HG03095 (cell line): ENCODE measurements around the gene TPSB2.
"Not testable (repeated sequence)": the region's sequence is repeated elsewhere in the genome, so short reads cannot be mapped to it uniquely, and the experiment has no call there.

ENCODE experiments used
- ATAC-seq: cut with Tn5 transposase; IDR thresholded peaks from one replicate; pipeline ENCODE4 v1.9.1; 2021; ENCODE audit warnings: moderate library complexity; ENCODE audit not compliant: unreplicated experiment

Gene TPSB2

DNA sequence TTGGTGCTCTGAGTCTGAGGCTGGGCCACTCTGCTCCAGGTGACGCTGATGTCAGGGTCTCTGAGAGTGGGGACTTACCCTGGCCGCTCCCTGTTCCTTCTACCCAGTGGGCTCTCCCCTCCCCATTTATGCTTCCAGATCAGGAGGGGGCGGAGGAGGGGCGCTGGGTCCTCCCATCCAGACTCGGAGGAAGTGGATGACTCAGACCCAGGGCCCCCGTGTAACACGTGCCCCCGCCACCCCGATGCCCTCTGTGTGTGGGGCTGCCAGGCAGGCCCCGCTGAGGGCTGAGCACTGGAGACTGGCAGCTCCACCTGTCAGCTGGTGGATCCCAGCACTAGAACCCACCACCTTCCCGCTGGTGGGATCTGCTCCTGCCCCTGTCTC, at the start of gene TPSB2:
TPSB2 (minus strand) TSS at position 101 of the 387 bp plus-strand sequence. CDS start 233 bp downstream, outside the sequence.
- not testable (repeated sequence) for ATAC-seq

DNA sequence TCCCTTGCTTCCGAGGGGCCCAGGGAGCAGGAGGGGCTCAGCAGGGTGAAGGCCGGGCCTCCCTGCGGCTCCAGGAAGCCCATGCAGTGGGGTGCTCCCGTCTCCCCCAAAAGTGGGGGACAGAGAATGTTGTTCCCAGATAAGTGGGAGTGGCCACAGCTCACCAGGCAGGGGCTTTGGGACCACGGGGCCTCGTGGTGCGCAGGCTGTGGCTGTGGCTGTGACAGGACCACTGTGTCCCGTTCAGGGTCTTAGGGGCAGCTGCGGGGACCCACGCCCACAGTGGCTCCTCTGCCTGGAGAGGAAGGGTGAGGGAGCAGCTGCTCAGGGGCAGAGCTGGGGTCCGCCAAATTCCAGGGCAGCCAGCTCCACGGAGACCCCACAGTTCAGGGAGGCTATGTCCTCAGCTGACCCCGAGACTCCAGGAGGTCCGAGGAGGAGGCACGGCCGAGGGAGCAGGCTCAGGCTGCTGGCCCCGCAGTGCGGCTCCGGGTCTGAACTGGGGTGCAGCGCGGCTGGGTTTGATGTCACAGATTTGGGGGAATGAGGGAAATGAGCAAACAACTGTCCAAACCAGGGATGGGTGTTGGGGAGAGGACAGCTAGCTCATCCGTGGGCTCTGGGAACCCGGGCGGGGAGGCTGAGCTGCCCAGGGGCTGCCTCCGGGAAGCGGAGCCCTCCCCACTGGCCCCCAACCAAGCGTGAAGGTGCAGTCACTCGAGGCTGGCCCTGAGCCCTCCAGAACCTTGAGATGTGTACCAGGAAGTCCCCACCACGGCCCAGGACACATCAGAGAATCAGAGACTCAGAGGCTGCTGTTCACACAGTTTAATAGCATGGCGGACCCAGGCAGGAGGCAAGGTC, 49.3 kb upstream of the TPSB2 start:
- ATAC-seq = no peak

DNA sequence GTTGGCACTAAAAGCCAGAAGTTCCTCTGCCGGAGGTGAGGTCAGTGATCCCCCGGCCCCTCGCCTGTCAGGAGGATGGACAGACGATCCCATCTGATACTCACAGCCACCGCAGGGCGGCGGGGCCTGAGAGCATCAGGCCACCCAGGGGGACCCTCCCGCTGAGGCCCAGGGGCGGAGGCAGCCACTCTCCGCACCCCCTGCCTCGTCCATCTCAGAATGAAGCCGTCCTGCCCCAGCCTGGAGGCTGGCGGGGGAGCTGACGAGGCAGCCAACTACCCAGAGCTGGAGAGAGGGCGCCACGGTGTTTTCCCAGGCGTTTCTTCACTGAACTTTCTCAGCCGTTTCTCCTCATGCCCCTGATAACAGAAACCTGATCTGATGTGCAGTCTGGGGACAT, 48.5 kb upstream of the TPSB2 start:
- no peak for ATAC-seq

DNA sequence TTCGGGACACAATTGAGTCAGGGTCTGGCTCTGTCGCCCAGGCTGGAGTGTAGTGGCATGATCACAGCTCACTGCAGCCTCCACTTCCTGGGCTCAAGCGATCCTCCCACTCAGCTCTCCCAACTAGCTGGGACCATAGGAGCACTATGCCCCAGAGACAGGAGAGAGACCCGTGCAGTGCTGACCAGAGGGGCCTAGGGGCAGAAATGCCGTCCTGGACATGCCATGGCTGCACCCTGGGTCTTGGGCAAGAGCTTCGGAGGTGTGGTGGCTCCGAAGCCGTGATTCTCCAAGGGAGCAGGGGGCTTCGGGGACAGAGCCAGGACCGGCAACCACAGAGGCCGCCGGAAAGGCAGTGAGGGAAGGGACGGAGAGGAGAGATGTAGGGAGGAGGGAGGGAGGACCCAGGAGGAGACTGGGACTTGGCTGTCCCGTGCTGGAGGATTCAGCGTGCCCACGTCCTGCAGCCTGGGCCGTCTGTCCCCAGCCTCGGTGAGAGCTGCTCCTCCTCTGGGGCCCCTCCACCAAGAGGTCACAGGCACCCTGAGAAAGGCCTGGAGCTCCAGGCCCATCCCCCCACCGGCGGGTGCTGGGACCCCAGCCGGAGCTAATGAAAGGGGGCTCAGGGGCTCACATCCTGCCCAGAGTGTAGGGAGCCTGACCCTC, 47.8 kb upstream of the TPSB2 start:
- ATAC-seq = no peak

DNA sequence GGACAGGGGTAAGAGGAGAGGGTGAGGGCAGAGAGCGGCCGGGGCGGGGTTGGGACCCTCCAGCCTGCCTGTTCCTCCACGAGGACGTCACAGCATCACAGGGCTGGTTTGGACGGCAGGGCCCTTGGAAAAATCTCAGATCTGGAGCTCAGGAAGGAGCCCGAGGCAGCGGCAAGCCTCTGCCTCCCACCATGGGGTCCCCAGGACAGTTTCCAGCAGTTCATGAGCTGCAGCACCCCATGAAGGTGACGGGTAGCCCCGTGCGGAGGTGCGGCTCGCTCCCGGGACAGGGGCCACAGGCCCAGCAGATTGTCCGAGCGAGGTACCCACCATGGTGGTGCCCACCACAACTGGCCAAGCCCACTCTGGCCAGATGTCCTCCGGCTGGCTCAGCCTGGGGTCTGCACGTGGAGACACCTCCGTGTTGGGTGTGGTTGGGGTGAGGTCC, 47.2 kb upstream of the TPSB2 start:
- ATAC-seq = no peak

DNA sequence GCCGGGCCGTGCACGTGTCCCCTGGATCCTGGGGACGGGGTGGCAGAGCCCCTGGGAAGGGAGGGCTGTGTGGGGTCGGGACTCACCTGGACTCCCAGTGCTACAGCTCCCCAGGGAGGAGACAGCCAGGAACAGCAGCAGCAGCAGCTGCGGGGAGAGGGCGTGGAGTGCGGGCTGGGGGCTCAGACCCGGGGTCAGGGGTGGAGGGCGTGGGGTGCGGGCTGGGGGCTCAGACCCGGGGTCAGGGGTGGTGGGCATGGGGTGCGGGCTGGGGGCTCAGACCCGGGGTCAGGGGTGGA, 46.5 kb upstream of the TPSB2 start:
- ATAC-seq = no peak

DNA sequence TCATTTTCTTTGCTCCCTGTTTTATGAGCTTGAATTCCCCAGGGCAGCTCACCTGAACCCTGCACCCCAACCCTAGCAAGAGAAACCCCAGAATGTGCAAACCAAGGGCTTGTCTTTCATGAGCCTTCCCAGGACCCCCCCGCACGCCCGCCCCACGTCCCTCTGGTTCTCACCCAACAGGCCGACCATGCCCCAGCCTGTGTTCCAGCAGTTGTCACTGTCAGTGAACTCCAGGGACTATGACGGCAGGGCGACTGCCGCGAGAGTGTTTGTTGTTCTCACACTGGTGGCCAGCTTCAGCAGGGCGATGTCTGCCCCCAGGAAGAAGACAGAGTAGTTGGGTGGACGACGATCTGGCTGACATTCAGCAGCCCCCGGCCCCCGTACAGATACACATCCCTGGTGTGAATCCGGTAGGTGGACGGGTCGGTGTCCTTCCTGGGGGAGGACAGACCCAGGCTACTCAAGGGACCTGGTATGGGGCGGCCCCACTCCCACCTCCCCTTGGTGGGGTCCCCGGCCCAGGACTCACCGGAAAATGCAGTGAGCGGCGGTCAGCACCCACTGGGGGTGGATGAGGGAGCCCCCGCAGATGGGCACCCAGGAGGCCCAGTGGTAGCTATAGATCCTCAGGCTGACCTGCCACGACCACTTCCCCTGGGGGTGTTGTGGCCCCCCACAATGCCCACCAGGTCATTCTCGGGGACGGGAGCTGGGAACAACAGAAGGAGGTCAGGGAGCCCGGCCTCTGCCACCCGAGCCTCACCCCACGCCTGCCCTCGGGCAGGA, 46.0 kb upstream of the TPSB2 start:
- ATAC-seq = no peak

DNA sequence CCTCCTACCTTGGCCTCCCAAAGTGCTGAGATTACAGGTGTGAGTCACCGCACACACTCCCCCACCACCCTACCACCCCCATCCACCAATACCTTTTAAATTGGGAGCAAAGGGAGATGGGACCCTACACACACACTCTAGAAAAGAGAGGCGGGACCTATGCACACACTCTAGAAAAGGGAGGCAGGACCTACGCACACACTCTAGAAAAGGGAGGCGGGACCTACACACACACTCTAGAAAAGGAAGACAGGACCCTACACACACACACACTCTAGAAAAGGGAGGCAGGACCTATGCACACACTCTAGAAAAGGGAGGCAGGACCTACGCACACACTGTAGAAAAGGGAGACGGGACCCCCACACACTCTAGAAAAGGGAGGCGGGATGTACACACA, 44.8 kb upstream of the TPSB2 start:
- no peak for ATAC-seq

DNA sequence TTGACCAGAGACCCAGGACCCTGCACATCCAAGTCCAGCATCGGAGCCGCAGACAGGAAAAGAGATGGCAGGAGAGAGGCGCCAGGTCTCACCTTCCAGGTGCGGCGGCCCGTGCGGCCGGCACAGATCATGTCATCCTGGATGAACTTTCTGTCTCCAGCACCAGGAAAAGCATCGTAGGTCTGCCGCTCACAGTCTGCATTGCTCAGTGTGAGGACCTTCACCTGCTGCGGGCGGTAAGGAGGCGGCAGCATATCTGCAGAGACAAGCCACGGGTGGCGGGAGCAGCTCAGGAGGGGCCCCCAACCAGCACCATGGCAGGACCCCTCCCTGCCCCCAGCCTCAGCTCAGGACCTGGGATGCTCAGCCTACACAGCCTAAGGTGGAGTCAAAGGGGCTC, 43.8 kb upstream of the TPSB2 start:
- no peak for ATAC-seq

DNA sequence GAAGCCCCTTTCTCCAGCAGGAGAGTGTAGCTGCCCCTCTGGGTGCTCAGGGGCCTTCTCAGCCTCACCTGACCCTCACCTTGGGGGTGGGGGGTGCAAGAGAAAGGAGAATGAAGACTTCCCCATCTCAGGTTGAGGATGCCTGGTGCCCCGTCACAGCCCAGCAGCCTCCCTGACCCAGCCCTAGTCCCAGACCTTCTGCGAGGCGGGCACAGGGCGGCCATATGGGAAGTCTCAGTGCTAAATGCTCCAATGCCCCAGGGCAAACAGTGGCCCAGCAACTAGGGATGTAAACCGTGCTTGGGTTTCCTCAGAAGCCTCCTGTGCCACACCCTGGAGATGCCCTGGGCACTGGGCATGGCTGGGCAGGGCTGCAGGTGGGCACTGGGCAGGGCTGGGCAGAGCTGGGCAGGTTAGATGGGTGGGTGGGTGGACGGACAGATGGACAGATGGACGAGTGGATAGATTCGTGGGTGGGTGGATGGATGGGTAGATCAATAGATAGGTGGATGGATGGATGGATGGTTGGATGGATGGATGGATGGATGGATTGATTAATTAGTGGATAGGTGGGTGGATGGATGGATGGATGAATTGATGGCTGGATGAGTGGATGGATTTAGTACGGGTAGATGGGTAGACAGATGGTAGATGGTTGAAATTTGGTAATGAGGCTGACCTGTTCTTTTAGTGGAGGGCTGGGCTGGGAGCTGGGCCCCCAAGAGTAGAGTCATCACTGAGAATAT, 42.6 kb upstream of the TPSB2 start:
- ATAC-seq = no peak

DNA sequence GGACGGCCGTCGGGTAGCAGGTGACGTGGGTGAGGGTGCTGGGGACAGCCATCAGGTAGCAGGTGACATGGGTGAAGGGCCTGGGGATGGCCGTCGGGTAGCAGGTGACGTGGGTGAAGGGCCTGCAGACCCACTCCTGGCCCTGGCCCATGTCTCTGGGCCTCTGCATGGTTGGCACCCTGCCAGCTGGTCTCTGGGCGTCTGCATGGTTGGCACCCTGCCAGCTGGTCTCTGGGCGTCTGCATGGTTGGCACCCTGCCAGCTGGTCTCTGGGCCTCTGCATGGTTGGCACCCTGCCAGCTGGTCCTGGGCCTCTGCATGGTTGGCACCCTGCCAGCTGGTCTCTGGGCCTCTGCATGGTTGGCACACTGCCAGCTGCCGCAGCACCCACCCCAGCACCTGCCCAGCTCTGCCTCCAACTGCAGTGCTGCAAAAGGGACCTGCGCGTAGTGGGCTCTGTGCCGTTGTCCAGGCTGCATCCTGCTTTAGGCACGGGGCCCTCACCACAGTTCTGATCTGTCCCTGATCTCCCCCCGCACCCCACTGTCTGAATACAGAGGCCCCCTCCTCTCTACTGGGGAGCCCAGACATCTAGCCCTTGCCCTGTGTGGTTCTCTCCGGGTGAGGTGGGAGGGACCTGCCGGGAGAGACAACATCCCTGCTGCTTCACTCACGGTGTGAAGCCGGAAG, 41.9 kb upstream of the TPSB2 start:
- ATAC-seq = not testable (repeated sequence)

DNA sequence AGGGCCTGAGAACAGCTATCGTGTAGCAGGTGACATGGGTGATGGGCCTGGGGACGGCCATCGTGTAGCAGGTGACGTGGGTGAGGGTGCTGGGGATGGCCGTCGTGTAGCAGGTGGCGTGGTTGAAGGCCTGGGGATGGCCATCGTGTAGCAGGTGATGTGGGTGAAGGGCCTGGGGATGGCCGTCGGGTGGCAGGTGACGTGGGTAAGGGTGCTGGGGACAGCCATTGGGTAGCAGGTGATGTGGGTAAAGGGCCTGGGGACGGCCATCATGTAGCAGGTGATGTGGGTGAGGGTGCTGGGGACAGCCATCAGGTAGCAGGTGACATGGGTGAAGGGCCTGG, 41.4 kb upstream of the TPSB2 start:
- no peak for ATAC-seq

DNA sequence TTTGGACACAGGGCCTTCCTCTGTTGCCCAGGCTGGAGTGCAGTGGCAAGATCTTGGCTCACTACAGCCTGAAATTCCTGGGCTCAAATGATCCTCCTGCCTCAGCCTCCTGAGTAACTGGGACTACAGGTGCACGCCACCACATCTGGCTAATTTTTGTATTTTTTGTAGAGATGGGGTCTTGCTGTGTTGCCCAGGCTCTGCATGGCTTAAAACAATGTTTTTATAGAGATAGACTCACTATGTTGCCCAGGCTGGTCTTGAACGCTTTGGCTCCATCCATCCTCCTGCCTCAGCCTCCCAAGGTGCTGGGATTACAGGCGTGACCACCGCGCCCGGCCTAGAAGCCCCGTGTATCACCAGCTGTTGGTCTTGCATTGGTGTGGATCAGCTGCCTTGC, 39.4 kb upstream of the TPSB2 start:
- not testable (repeated sequence) for ATAC-seq

DNA sequence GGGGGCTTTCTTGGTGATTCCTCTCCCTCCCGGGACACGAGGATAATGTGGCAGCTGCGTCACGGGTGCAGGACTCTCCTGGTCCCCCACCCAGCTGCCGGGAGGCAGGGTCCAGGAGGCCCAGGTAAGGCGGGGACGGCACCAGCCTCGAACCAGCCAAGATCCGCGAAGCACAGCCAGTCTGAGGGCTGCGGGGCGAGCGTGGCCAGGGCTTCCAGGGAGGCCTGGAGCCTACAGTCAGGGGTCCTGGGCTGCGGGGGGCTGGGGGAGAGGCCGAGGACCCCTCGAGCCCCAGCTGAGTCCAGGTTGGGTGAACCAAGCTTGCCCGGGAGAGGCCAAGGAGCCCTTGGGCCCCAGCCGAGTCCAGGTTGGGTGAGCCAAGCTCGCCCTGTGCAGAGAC, 35.8 kb upstream of the TPSB2 start:
- no peak for ATAC-seq

DNA sequence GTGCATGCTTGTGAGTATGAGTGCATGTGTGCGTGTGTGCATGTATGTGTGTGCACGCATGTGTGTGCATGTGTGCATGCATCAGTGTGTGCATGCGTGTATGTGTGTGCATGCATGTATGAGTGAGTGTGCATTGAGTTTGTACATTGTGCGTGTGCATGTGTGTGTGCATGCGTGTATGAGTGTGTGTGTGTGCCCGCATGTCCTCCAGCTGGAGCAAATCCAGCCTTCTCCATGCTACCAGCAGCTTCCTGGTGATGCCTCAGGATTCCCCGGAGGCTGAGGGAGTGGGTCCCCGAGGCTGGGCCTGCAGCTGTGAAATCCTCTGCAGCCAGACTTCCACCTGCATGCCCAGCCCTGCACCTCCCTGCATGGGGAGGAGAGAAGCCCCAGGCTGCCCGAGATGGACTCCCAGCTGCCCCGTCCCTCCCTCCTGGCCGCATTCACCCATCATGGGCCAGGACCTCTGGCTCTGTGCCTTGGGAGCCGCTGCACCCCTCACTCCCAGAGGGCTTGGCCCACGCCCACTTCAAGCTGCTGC, 35.2 kb upstream of the TPSB2 start:
- ATAC-seq = no peak

DNA sequence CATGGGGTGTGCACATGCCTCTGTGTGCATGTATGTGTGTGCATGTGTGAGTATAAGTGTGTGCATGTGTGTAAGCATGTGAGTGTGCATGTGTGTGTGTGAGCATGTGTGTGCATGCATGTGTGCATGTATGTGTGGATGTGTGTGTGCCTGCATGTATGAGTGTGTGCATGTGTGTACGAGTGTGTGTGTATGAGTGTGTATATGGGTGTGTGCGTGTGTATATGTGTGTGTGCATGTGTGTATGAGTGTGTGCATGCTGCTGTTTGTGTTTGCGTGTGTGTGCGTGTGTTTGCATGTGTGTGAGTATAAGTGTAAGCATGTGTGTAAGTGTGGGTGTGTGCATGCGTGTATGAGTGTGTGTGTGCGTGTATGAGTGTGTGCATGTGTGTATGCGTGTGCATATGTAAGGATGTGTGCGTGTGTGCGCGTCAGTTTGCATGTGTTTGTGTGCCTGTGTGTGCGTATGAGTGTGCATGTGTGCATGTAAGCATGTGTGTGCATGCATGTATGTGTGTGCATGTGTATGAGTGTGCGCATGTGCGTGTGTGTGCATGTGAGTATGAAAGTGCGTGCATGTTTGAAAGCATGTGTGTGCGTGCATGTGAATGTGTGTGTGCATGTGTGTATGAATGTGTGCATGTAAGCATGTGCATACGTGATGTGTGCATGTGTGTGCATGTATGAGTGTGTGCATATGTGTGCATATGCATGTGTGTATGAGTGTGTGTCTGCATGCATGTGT, 34.5 kb upstream of the TPSB2 start:
- ATAC-seq = no peak

DNA sequence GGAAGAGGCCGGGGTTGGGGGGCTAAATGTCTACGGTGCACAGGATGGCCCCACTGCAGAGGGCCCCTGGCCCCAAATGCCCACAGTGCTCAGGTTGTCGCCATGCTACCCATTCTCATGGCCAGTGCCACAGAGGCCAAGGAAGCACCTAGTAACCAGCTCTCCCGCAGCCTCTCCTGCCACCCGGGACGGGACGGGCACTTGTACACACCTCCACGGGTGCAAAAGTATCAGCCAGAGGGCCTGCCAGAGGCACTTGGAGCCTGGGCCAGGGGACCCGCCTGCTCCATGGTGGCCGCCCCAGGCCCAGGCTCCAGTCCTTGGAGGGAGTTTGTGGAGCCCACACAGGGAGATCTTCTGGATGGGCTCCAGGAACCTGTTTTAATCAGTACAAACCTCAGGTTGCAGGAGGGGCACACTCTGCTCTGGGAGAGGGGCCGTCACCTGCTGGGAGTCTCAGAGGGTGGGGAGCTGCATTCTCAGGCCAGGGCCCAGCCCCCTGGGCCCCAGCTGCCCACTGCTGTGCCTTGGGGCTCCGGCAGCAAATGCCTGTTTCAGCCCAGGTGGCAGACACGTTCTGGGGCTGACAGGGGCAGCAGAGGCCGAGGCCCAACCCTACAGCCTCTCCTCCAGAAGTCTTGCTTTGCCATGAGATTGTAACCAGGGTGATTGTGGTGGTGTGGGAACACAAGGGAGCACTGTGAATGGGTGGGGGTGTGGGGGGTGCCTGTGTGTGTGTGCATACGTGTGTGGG, 33.8 kb upstream of the TPSB2 start:
- ATAC-seq = no peak

DNA sequence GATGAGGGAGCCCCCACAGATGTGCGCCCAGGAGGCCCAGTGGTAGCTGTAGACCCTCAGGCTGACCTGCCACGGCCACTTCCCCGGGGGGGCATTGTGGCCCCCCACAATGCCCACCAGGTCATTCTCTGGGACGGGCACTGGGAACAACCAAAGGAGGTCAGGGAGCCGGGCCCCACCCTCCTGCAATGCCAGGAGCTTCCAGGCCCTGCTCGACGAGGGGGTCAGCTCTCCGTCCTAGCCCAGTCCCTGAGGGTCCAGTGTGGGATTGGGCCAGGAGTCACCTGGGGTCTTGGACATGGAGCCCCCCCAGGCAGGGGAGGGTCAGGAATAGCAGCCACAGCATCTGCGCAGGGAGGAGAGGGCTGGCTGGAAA, 32.9 kb upstream of the TPSB2 start:
- ATAC-seq = no peak
